Cardiac muscle cell (in vitro differentiated cells and primary cell): ENCODE data around the gene INSC. TPM values are rescaled to one million over a fixed set of nuclear protein-coding genes. Genes with fewer than 3 reads are reported as not detected.

Experiments
- DNase-seq, 2 donors: peaks; one replicate each; pipeline versions ENCODE4 v3.0.0 to v3.0.0-alpha.2; 2010 to 2017; ENCODE audit warnings: low read depth in 1 of 2, low spot score in 1 of 2
- H3K27ac ChIP-seq: fragments of 200-600 bp; sonication (generic); 2 replicates; pipeline ENCODE4 v1.5.1; 2016
- H3K27me3 ChIP-seq: fragments of 200-600 bp; sonication (generic); 2 replicates; pipeline ENCODE4 v1.6.0; 2016; ENCODE audit warnings: control low read depth
- H3K36me3 ChIP-seq: fragments of 200-600 bp; sonication (generic); 2 replicates; pipeline ENCODE4 v1.5.1; 2016; ENCODE audit warnings: control low read depth
- H3K4me1 ChIP-seq: fragments of 200-600 bp; sonication (generic); 2 replicates; pipeline ENCODE4 v1.8.1; 2017; ENCODE audit warnings: low read depth, mild to moderate bottlenecking, mixed run types
- H3K4me3 ChIP-seq: fragments of 200-600 bp; sonication (generic); 2 replicates; pipeline ENCODE4 v1.5.1; 2016; ENCODE audit warnings: mild to moderate bottlenecking
- H3K9me3 ChIP-seq: fragments of 200-600 bp; sonication (generic); 2 replicates; pipeline ENCODE4 v1.5.1; 2017; ENCODE audit warnings: low read depth, mild to moderate bottlenecking, control low read depth
- CTCF ChIP-seq: IDR thresholded peaks from 2 replicates; pipeline ENCODE4 v1.5.1; 2012; ENCODE audit warnings: low read depth, mild to moderate bottlenecking, low read length
- polyA plus RNA-seq: library from polyadenylated mRNA; unstranded; fragments of >200 nt; fragmentation: Nextera tagmentation; extraction: Ambion mirVana; gene quantifications from 2 replicates; pipeline ENCODE4 v1.2.1, GENCODE V29; 2016
- total RNA-seq: library from RNA; depleted of rRNA; stranded (reverse); fragments of >200 nt; gene quantifications from 2 replicates; pipeline ENCODE4 v1.2.3, GENCODE V29; 2016

INSC gene
- total and polyA plus RNA-seq, 2 experiments from 2014 or later, result not detected

GRCh38 chr11:15144347-15144746 lies 29.6 kb downstream of the INSC start:
- no peak for TF ChIP-seq CTCF

GRCh38 chr11:15145151-15145550 lies 30.4 kb downstream of the INSC start:
- no peaks in the 10 kb centered on the region for H3K9me3 ChIP-seq
- no peak overlapping the region for H3K27ac ChIP-seq
- H3K4me1 ChIP-seq, result no peaks in the 10 kb centered on the region
- TF ChIP-seq CTCF, result no peak
- DNase-seq, result no peak
- no peaks in the 10 kb centered on the region for H3K27me3 ChIP-seq
- H3K4me3 ChIP-seq, result no peak overlapping the region
- H3K36me3 ChIP-seq, result no peaks in the 10 kb centered on the region

More at GRCh38 chr11:15144347-15144746, 29.6 kb downstream of the INSC start:
- H3K4me3 ChIP-seq, result no peak overlapping the region
- no peaks in the 10 kb centered on the region for H3K4me1 ChIP-seq
- no peaks in the 10 kb centered on the region for H3K9me3 ChIP-seq
- H3K36me3 ChIP-seq, result no peaks in the 10 kb centered on the region
- no peak for DNase-seq
- H3K27ac ChIP-seq, result no peak overlapping the region
- no peaks in the 10 kb centered on the region for H3K27me3 ChIP-seq

DNA sequence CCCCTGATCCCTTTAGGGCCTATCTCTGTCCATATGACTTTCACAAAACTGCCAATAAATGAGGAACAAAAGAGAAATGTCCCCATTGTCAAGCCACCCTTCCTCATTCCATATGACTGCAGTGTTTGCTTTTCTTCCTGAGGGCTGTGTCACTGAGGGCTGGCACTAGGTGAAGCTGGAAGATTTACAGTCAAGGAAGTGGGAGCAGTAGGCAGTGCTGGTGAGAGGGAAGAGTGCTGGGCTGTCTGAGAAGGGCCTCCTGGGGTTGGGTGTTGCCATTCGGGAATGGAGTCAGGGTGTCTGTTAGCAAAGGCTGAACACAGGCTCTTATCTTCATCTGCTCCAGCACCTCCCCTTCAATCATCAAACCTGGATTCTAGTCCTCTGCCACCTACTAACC lies 30.9 kb downstream of the INSC start:
- no peaks in the 10 kb centered on the region for H3K36me3 ChIP-seq
- DNase-seq, result no peak
- H3K4me3 ChIP-seq, result no peak overlapping the region
- no peaks in the 10 kb centered on the region for H3K27me3 ChIP-seq
- no peaks in the 10 kb centered on the region for H3K9me3 ChIP-seq
- no peak overlapping the region for H3K27ac ChIP-seq
- TF ChIP-seq CTCF, result no peak
- H3K4me1 ChIP-seq, result no peaks in the 10 kb centered on the region

- no peak overlapping the region for H3K27ac ChIP-seq
- no peaks in the 10 kb centered on the region for H3K27me3 ChIP-seq
- no peak for DNase-seq
- TF ChIP-seq CTCF, result no peak
- no peak overlapping the region for H3K4me3 ChIP-seq
- H3K36me3 ChIP-seq, result no peaks in the 10 kb centered on the region
- H3K4me1 ChIP-seq, result no peaks in the 10 kb centered on the region
- no peaks in the 10 kb centered on the region for H3K9me3 ChIP-seq
Observed at GRCh38 chr11:15146271-15147003, 31.7 kb downstream of the INSC start.

- TF ChIP-seq CTCF, result no peak
- no peak overlapping the region for H3K27ac ChIP-seq
Observed at GRCh38 chr11:15148169-15148568, 33.4 kb downstream of the INSC start.

More at GRCh38 chr11:15148169-15148568, 33.4 kb downstream of the INSC start:
- Histone ChIP-seq H3K27me3 (no peaks in the 10 kb centered on the region), H3K4me1 (no peaks in the 10 kb centered on the region), H3K4me3 (no peak overlapping the region), H3K9me3 (no peaks in the 10 kb centered on the region), H3K36me3 (no peaks in the 10 kb centered on the region)
- DNase-seq, result no peak
